LNCaP clone FGC (cell line): Measurements from ENCODE around the gene TMEM18.

Experiments
- DNase-seq: peaks from one replicate; pipeline ENCODE4 v3.0.0-alpha.2; 2011; ENCODE audit warnings: low read depth
- H3K4me3 ChIP-seq: 2 replicates; pipeline ENCODE4 v1.5.1; 2011; ENCODE audit warnings: mild to moderate bottlenecking, low read depth, low read length, control low read depth
- TF ChIP-seq, protein P1 (sequence below): IDR thresholded peaks from 2 replicates; pipeline ENCODE4 v1.5.1; 2012; ENCODE audit warnings: mild to moderate bottlenecking; ENCODE audit not compliant: control insufficient read depth, insufficient read depth; ENCODE audit errors: extremely low read depth

Gene TMEM18

DNA sequence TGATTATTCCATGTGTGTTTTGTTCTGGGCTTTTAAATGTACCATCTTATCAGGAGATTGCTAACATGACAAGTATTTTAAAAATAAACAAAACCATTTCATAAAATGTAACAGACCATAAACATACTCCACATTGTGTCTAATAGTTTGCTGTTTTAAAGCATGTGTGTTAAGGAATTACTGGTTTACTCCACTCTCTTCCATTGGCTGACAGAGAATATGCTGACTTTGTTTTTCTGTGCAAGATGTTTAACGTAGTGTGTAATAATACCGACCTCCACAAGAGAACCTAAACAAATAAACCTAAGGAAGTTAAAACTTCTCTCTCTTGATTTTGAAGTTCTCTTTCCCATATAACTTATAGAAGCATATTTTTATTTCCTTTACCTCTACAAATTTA lies 17.0 kb upstream of the TMEM18 start:
- TF ChIP-seq, protein P1, sequence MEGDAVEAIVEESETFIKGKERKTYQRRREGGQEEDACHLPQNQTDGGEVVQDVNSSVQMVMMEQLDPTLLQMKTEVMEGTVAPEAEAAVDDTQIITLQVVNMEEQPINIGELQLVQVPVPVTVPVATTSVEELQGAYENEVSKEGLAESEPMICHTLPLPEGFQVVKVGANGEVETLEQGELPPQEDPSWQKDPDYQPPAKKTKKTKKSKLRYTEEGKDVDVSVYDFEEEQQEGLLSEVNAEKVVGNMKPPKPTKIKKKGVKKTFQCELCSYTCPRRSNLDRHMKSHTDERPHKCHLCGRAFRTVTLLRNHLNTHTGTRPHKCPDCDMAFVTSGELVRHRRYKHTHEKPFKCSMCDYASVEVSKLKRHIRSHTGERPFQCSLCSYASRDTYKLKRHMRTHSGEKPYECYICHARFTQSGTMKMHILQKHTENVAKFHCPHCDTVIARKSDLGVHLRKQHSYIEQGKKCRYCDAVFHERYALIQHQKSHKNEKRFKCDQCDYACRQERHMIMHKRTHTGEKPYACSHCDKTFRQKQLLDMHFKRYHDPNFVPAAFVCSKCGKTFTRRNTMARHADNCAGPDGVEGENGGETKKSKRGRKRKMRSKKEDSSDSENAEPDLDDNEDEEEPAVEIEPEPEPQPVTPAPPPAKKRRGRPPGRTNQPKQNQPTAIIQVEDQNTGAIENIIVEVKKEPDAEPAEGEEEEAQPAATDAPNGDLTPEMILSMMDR: no peak
- no peak overlapping the region for H3K4me3 ChIP-seq
- no peak for DNase-seq

DNA sequence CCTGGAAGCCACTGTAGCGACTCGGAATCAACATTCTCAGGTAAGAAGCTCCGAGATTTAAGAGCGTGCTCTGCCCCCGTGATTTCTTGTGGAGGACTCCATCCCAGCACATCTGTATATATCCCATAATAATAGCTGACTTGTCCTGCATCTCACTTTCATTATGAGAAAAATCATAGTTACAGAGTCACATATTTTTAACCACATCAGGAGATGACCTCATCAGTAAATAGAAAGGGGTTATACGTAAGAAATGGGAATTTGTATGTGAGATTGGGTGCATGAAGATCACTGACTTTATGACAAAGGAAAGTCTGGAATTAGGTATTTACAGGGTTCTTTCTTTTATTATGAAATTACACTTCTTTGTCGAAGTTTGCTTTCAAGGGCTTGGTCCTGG lies 16.4 kb upstream of the TMEM18 start:
- H3K4me3 ChIP-seq: no peak overlapping the region
- TF ChIP-seq, protein P1: no peak
- DNase-seq: no peak

DNA sequence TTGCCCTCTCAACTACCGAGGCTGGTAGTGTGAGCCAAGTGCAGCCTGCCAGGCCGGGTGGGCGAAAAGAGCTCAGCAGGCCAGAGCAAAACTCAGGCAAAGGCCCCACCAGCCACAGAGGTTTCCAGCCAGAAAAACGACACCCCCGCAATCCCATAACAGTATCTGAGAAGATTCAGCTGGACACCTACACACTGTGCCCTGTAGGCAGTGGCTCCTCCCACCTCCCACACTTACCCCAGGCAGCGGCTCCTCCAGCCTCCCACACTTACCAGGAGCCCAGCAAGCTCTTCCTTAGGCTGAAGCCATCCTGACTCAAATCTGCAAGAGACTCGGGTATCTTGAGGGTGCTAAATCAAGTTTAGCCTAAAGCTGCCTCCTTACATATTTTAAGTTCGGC lies 15.6 kb upstream of the TMEM18 start:
- TF ChIP-seq, protein P1: no peak
- DNase-seq: no peak
- no peak overlapping the region for H3K4me3 ChIP-seq

DNA sequence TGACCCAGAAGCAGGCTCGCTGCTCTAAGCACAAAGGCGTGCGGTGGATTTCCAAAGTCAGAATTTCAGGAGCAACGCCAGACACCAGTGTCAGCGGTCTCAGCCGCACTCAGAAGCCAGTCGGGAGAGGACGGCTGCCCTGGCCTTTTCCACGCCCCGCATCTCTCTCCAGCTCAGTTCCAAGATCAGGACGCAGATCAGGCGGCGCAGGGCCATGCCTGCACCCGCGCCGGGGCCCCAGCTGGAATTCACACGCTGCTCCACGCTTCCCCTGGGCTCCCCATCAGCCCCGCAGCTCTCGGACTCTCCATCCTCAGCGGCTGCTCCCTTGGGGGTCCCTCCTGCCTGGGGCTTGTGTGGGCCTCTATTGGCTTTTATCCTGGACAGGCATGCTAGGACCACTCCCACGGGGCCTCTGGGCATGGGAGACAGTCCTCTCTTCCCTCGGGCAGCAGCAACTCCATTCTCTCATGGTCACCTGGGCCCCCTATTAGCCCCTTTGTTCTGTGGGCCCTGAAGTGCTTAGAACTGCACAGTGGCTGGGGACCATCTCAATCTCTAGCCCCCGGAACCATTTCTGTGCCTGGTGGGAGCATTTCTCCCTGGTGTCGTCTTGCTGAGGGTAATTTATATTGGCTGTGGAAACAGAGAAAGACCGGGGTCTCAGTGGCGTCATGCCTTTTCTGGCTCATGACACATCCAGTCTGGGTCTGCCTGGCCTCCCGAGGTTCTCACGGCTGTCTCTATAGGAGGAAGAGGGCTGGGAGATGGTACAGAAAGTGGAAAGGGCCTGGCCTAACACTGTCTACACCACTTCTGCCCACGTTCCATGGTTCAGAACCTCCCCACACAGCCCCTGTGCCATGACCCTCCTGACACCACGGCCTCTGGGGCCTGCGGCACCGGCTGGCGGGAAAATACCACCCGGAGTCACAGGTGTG lies 14.9 kb upstream of the TMEM18 start:
- H3K4me3 ChIP-seq: no peak overlapping the region
- DNase-seq: no peak
- TF ChIP-seq, protein P1: no peak

DNA sequence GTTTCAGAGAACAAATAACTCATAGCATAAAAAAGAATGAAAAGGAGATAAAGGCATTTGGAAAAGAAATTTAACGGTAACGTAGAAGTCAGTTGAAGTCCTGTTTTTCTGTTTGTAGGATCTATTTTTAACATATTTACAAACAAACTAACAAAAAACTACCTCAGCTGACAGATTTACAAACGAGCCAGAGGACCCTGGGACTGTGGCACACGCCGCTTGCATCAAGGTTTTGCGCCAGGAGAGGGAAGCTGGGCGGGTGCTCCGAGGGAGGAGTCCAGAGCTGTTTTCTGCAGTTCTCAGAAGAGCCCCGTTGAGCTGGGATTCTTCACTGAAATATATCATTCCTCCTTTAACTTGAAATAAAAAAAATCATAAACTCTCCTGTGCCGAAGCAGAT lies 13.6 kb upstream of the TMEM18 start:
- H3K4me3 ChIP-seq: no peak overlapping the region
- no peak for DNase-seq
- TF ChIP-seq, protein P1: no peak

DNA sequence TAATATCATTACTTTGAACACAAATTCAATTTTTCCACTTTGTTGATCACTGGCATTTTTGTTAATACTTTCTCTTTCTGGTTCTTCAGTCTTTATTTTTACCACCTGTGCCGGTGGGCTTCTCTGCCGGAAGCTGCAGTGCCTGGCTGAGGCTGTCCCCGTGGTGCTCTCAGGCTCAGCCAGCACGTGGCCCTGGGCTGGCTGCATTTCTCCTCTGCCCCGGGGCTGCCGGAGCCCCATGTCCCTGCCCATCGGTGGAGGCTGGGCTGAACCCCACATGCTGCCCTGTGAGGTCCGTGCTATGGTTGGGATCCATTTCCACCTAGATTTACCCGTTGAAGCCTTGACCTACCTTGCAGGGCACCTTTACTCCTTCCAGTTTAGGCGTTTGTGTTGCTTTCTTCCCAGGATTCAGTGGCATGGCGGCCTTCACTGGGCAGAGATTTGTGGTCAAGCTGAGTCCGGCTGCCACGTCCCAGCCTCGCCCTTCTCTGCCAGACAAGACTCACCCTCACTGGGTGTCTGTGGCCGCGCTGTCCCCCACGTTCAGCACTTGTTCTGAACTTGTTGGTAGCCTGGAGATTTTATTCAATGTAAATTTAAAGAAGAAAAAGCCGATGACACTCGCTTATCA lies 12.8 kb upstream of the TMEM18 start:
- TF ChIP-seq, protein P1: 0 out of 2 replicates have a peak, but pooled peaks have one; percentile 2
- H3K4me3 ChIP-seq: no peak overlapping the region
- DNase-seq: no peak
